ENCODE measurements around the gene STMN1. TPM values are rescaled to one million over a fixed set of nuclear protein-coding genes. Genes with fewer than 3 reads are reported as not detected.
A peak's percentile ranks its signal among the peaks of the same experiment; 100 is the strongest.

The STMN1 gene
- total RNA-seq, 1 experiment from 2014 or later = 206 TPM

DNA sequence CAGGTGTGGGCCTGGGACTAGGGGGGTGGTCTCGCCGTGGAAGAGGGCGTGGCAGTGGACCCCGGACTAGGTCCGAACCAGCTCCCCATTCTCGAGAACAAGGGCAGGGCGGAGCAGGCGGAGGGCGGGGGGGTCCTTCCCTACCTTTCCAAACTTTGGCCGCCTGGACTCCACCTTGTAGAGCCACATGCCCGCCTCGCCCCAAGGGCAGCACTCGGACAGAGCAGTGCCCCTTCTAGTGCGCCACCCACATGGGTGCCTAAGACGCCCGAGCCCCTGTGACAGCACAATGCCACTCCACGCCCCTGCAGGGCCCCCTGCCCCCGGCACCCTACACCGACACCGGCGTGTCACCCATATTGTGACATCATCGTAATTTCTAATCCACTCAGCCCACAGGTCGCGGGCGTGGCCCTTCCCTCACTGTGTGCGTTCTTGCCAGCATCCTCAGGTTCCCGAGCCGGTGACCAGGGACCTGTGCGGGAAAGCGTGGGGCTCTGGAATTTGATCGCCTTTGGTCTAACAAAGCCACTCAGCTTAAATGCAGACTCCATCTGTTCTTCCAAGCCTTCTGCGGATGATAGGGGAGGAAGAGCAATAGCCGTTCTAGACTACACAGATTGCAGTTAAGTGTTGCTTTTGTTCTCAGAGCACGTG lies 553 bp upstream of the STMN1 start:
- no peak overlapping the region for H3K27ac ChIP-seq (ENCODE audit: low read length)
- ATAC-seq = peak; percentile 18
- peak overlapping the region; percentile 92 for H3K4me2 ChIP-seq (ENCODE audit: low read length)
- ChIA-PET POLR2A (ENCODE audit: unreplicated experiment) (interaction anchor here (0.6 kb wide), 2 partner anchors 11 to 352 kb away, joined by 4 to 5 read pairs; no protein-coding TSS in a partner anchor), CTCF (interaction anchor here (0.8 to 1.0 kb wide), 2 partner anchors 11 to 91 kb away, joined by 3 to 9 read pairs; partner anchors contain the start of gene PAFAH2)
- H3F3A ChIP-seq (ENCODE audit: low read length, unreplicated experiment) = no peaks in the 10 kb centered on the region
- H3K9ac ChIP-seq (ENCODE audit: low read length) = peak overlapping the region; percentile 71
- intact Hi-C loops (cut with micrococcal nuclease) = no loop called here
- H3K36me3 ChIP-seq (ENCODE audit: low read depth, low read length) = peaks cover 18% of the 10 kb centered on the region
- H3K9me2 ChIP-seq (replicated peaks; ENCODE audit: low read length) = no peaks in the 10 kb centered on the region
- H4K20me1 ChIP-seq (ENCODE audit: low read length) = peaks cover 14% of the 10 kb centered on the region; the same call in 1 of the 2 replicates
- peak; percentile 26 for DNase-seq
- H3K27me3 ChIP-seq (ENCODE audit: low read length) = no peaks in the 10 kb centered on the region
- H3K79me2 ChIP-seq (ENCODE audit: low read length) = peaks cover 27% of the 10 kb centered on the region
- peaks cover 21% of the 10 kb centered on the region for H3K4me1 ChIP-seq (ENCODE audit: insufficient read depth, low read length)
- no TSS peak for BruUV-seq (replicated peaks)
- no peaks in the 10 kb centered on the region for H3K9me3 ChIP-seq (ENCODE audit: low read length)
- TF ChIP-seq EZH2 (IDR thresholded peaks at IDR 0.05; ENCODE audit: low read length, unreplicated experiment) (no peak), EZH2phosphoT487 (IDR thresholded peaks at IDR 0.05; ENCODE audit: borderline replicate concordance, low read length) (no peak), CTCF (conservative IDR thresholded peaks at IDR 0.05; ENCODE audit: low read depth, low read length) (no peak)
- H3K4me3 ChIP-seq (ENCODE audit: low read length) = peak overlapping the region; percentile 78
- H2AFZ ChIP-seq (ENCODE audit: low read length) = peak overlapping the region; percentile 90

DNA sequence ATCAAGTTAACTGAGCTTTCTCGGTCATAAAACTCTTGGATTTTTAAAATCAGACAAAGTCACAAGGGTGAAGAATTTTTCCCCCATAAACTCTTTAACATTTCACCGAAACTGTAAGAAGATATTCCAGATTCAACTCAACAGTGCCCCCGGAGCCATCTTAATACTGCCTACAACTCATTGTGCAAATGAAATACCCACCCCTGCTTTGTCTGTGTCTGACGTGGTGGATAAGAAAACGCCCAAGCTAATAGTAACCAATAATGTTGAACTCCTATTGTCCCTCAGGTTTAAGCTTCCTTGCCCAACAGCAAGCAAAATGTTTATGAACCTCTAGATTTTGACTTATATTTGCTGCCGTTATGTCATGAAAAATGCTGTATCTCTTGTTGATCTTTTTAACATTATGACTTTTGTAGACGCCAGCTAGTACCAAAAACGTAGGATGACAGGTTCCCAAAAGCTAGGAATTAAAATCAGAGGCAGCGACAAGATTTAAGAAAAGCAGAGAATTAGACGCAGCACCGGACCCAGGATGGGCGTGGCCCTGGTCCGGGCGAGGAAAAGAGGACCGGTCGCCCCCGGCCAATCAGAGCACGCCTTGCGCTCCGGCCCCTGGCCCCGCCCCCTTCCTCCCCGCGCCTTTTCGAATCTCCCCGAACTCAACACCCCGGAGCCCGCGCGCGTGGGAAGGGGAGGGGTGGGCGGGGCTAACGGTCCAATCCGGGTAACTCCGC lies 1.1 kb downstream of the STMN1 start:
- H3K4me1 ChIP-seq (ENCODE audit: insufficient read depth, low read length) = peaks cover 21% of the 10 kb centered on the region
- POLR2A ChIA-PET (ENCODE audit: unreplicated experiment) = no interaction called here
- TF ChIP-seq EZH2 (IDR thresholded peaks at IDR 0.05; ENCODE audit: low read length, unreplicated experiment) (no peak), EZH2phosphoT487 (IDR thresholded peaks at IDR 0.05; ENCODE audit: borderline replicate concordance, low read length) (no peak), CTCF (conservative IDR thresholded peaks at IDR 0.05; ENCODE audit: low read depth, low read length) (peak; percentile 43)
- H3F3A ChIP-seq (ENCODE audit: low read length, unreplicated experiment) = no peaks in the 10 kb centered on the region
- H4K20me1 ChIP-seq (ENCODE audit: low read length) = peaks cover 14% of the 10 kb centered on the region; the same call in 1 of the 2 replicates
- DNase-seq (peak; percentile 87), ATAC-seq (peak; percentile 79)
- CTCF ChIA-PET = interaction anchor here (2.0 kb wide), 1 partner anchor 10 kb away, joined by 8 read pairs; no protein-coding TSS in a partner anchor
- no peaks in the 10 kb centered on the region for H3K9me3 ChIP-seq (ENCODE audit: low read length)
- peak overlapping the region; percentile 79 for H2AFZ ChIP-seq (ENCODE audit: low read length)
- H3K9me2 ChIP-seq (replicated peaks; ENCODE audit: low read length) = no peaks in the 10 kb centered on the region
- H3K27ac ChIP-seq (ENCODE audit: low read length) = peak overlapping the region; percentile 21
- intact Hi-C loops (cut with micrococcal nuclease) = loop anchor here (2.0 kb wide), 1 partner anchor 94 kb away; the partner anchor contains the start of gene PAFAH2
- peak overlapping the region; percentile 71 for H3K9ac ChIP-seq (ENCODE audit: low read length)
- H3K4me3 ChIP-seq (ENCODE audit: low read length) = peak overlapping the region; percentile 78
- H3K36me3 ChIP-seq (ENCODE audit: low read depth, low read length) = peaks cover 34% of the 10 kb centered on the region
- BruUV-seq (replicated peaks) = TSS peak; percentile 31
- peaks cover 32% of the 10 kb centered on the region for H3K79me2 ChIP-seq (ENCODE audit: low read length)
- H3K27me3 ChIP-seq (ENCODE audit: low read length) = no peaks in the 10 kb centered on the region
- H3K4me2 ChIP-seq (ENCODE audit: low read length) = peak overlapping the region; percentile 92

Data from PC-3 (cell line).